Stimulated activated CD8-positive, alpha-beta memory T cell treated with anti-CD3 and anti-CD28 coated beads, Interleukin-7, amount 100 ng/mL, for 24 hours (primary cell): Measurements from ENCODE around the gene KCNIP1.

Source experiments
- DNase-seq: peaks from one replicate; pipeline ENCODE4 v3.0.0-alpha.2; 2020; ENCODE audit warnings: low read depth

Gene KCNIP1

GRCh38 chr5:170785416-170785815, 281.6 kb downstream of the KCNIP1 start:
- no peak for DNase-seq
